Testis (tissue), 3 donors: ENCODE data around the gene TTLL10. TPM values are rescaled to one million over a fixed set of nuclear protein-coding genes. Genes with fewer than 3 reads are reported as not detected.

Experiments used
- DNase-seq: peaks from one replicate; pipeline ENCODE4 v3.0.0-alpha.2; 2019
- H3K27ac ChIP-seq, 2 donors: fragments of 200-600 bp; sonication (generic); one replicate each; pipeline ENCODE4 v1.5.1; 2019
- H3K27me3 ChIP-seq: fragments of 200-600 bp; sonication (generic); one replicate; pipeline ENCODE4 v1.5.1; 2019
- H3K36me3 ChIP-seq: fragments of 200-600 bp; sonication (generic); one replicate; pipeline ENCODE4 v1.5.1; 2017; ENCODE audit warnings: low read depth; ENCODE audit errors: missing control alignments
- H3K4me1 ChIP-seq: fragments of 200-600 bp; sonication (generic); one replicate; pipeline ENCODE4 v1.5.1; 2019
- H3K4me3 ChIP-seq, 2 donors: fragments of 200-600 bp; sonication (generic); one replicate each; pipeline ENCODE4 v1.5.1; 2017 to 2019
- H3K9me3 ChIP-seq: fragments of 200-600 bp; sonication (generic); one replicate; pipeline ENCODE4 v1.5.1; 2017
- CTCF ChIP-seq, 3 experiments: fragments of 450-650 bp in 2 of 3; fragments of 200-600 bp in 1 of 3; sonication (generic) in 1 of 3; IDR thresholded peaks; one replicate each; pipeline ENCODE4 v1.5.1; 2016 to 2019; ENCODE audit warnings: antibody characterized with exemption in 3 of 3, mild to moderate bottlenecking in 2 of 3, moderate library complexity in 1 of 3
- POLR2A ChIP-seq: fragments of 450-650 bp; IDR thresholded peaks from one replicate; pipeline ENCODE4 v1.6.1; 2017; ENCODE audit warnings: antibody characterized with exemption, mild to moderate bottlenecking, moderate library complexity
- WGBS, 2 donors: methylation state at CpG; one replicate each; pipeline ENCODE4 v1.1.5; 2018; 5-methylcytosine and 5-hydroxymethylcytosine counted together
- intact Hi-C: fragments of 100-400 bp; cut with DNase I; formaldehyde crosslinking; loops from one replicate; pipeline ENCODE4 v1.15.1; 2023; ENCODE audit warnings: low total_unique reads
- polyA plus RNA-seq: library from polyadenylated mRNA; stranded (reverse); fragments of 350-450 nt; fragmentation: Illumina TruSeq; extraction: RNeasy Lipid Tissue Mini Kit (QIAGEN cat#74804); gene quantifications from one replicate; pipeline ENCODE4 v1.2.3, GENCODE V29; 2014; ENCODE audit warnings: low read depth, low replicate concordance; ENCODE audit not compliant: insufficient read depth
- total RNA-seq, 2 donors: library from RNA; depleted of rRNA; stranded (reverse); fragments of >200 nt; gene quantifications; one replicate each; pipeline ENCODE4 v1.2.3, GENCODE V29; 2016

The TTLL10 gene
- total and polyA plus RNA-seq, 3 donors from 2014 or later, result 20.4 to 58.0 (median 44.9) TPM

DNA sequence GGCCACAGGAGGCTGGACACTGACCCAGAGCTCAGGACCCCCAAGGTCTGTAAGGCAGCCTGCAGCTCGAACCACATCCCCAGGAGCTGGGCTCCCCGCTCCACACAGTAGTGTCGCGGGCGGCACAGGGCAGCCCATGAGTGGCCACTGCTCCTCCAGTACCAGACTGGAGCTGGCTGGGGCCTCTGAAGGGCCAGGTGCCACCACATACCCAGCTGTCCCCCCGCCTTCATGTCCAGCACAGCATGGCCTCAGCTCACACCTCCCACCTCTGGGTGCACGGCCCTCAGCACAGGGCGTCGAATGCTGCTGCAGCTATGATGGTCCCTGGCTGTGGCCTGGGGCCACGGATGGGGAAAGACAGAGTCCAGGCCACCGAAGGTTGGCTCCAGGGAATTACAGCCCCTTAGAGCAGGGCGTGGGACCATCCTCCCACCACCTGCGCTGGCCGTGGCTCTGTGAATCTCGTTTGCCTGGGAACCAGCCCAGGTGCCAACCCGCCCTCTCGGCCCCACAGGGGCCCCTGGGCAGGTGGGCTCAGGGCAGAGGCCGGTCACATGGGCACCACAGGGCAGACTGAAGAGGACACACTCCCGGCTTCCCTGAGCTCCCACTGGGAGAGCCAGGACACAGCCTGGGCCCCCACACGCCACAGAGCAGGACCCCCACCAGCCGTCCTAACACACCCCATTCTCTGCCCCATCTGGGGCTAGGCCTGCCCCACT lies 42.4 kb downstream of the TTLL10 start:
- H3K36me3 ChIP-seq, result no peaks in the 10 kb centered on the region
- intact Hi-C loops, result no loop called here

GRCh38 chr1:1216770-1217620 lies 43.3 kb downstream of the TTLL10 start:
- TF ChIP-seq POLR2A, result no peak
- no peak for TF ChIP-seq CTCF (IDR thresholded peaks at IDR 0.05)
- intact Hi-C loops, result no loop called here
- no peaks in the 10 kb centered on the region for H3K27me3 ChIP-seq
- WGBS, 2 donors, result 94 to 95% methylated on average over 39 to 74 of the region's 74 CpGs
- DNase-seq, result no peak
- no peak overlapping the region for H3K4me3 ChIP-seq
- peaks cover 3% of the 10 kb centered on the region for H3K4me1 ChIP-seq
- no peaks in the 10 kb centered on the region for H3K9me3 ChIP-seq
- H3K36me3 ChIP-seq, result no peaks in the 10 kb centered on the region
- no peak overlapping the region for H3K27ac ChIP-seq

More for the DNA sequence above, 42.4 kb downstream of the TTLL10 start:
- TF ChIP-seq CTCF (IDR thresholded peaks at IDR 0.05) (no peak), POLR2A (no peak)
- no peak overlapping the region for H3K27ac ChIP-seq
- no peak overlapping the region for H3K4me3 ChIP-seq
- H3K9me3 ChIP-seq, result no peaks in the 10 kb centered on the region
- no peak for DNase-seq
- H3K4me1 ChIP-seq, result peaks cover 3% of the 10 kb centered on the region
- no peaks in the 10 kb centered on the region for H3K27me3 ChIP-seq
- WGBS, 2 donors, result 91% methylated on average over 8 to 21 of the region's 21 CpGs

DNA sequence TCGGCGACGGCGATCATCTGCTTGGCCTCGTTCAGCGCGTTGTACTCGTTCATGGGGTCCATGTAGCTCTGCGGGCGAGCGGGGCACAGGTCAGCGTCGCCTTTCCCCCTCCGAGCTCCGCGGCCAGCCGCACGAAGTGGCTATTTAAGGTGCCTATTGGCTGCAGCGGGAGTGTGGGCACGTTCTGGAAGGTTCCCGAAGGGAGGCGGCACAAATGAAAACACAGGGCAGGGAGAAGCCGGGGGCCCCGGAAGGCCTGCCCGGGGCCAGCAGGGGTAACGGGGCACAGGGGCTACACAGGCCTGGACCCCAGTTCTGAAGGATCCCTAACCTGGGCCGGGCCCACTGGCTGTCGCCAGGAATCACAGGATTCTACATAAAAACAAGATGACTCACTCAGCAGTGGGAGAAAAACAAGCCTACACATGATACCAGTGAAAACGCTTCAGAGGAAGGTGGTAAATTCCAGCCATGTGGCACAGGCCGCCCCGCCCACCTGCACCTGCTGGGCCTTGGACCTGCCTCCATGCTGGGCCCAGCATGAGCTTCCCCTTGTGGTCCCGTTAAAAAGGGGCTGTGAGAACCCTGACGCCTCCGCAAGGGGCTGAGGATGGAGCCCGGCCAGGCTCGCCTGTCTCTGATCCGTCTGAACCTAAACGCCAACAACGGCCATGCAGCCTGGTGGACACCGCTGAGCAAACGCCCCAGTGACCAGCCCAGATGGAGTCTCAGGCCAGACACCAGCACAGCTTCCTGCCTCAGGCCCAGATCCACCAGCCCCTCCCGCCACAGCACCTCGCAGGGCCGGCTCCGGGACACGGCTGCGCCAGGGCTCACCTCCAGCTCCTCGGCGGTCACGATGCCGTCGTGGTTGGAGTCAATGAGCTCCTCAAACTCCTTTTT lies 44.2 kb downstream of the TTLL10 start:
- no peaks in the 10 kb centered on the region for H3K27me3 ChIP-seq
- TF ChIP-seq POLR2A (no peak), CTCF (IDR thresholded peaks at IDR 0.05) (no peak)
- DNase-seq, result no peak
- no peaks in the 10 kb centered on the region for H3K9me3 ChIP-seq
- H3K36me3 ChIP-seq, result no peaks in the 10 kb centered on the region
- 92 to 93% methylated on average over 47 to 49 of the region's 52 CpGs for WGBS, 2 donors
- intact Hi-C loops, result no loop called here
- H3K4me3 ChIP-seq, result no peak overlapping the region
- no peak overlapping the region for H3K27ac ChIP-seq
- peaks cover 3% of the 10 kb centered on the region for H3K4me1 ChIP-seq

GRCh38 chr1:1218524-1219200 lies 45.0 kb downstream of the TTLL10 start:
- no peak for DNase-seq
- Histone ChIP-seq H3K9me3 (no peaks in the 10 kb centered on the region), H3K36me3 (no peaks in the 10 kb centered on the region), H3K4me3 (no peak overlapping the region), H3K27me3 (no peaks in the 10 kb centered on the region), H3K4me1 (peaks cover 3% of the 10 kb centered on the region), H3K27ac (no peak overlapping the region)
- TF ChIP-seq CTCF (IDR thresholded peaks at IDR 0.05), result no peak
- no peak for TF ChIP-seq POLR2A
- intact Hi-C loops, result no loop called here
- 94 to 100% methylated on average over 4 to 36 of the region's 36 CpGs for WGBS, 2 donors
